Measurements from ENCODE around the gene GLIS1.

GLIS1 gene

GRCh38 chr1:53656747-53657530, 82.0 kb downstream of the GLIS1 start:
- Histone ChIP-seq H3K27me3 (replicated peaks; ENCODE audit: insufficient read depth, low read length) (no peaks in the 10 kb centered on the region), H4K20me1 (ENCODE audit: insufficient read depth, low read length) (no peaks in the 10 kb centered on the region), H2AFZ (ENCODE audit: low read length) (no peak overlapping the region), H3K9me3 (replicated peaks; ENCODE audit: insufficient read depth, low read length) (no peaks in the 10 kb centered on the region), H3K36me3 (replicated peaks; ENCODE audit: insufficient read depth, low read length) (no peaks in the 10 kb centered on the region), H3K27ac (ENCODE audit: low read length) (no peak overlapping the region), H3F3A (ENCODE audit: insufficient read depth, low read length) (no peaks in the 10 kb centered on the region), H3K4me2 (ENCODE audit: low read depth, low read length) (no peak overlapping the region), H3K4me3 (ENCODE audit: low read length) (no peak overlapping the region), H3K4me1 (ENCODE audit: low read length) (no peaks in the 10 kb centered on the region), H3K79me2 (ENCODE audit: low read length) (no peaks in the 10 kb centered on the region), H3K9ac (ENCODE audit: low read length) (no peak overlapping the region), H3K9me2 (replicated peaks; ENCODE audit: insufficient read depth, low read length) (no peaks in the 10 kb centered on the region)
- no peak for DNase-seq
- no peak for TF ChIP-seq CTCF (IDR thresholded peaks at IDR 0.05; ENCODE audit: low read length)
- no peak for TF ChIP-seq EZH2 (optimal IDR thresholded peaks at IDR 0.05; ENCODE audit: low read depth, low read length)
- TF ChIP-seq EZH2phosphoT487 (IDR thresholded peaks at IDR 0.05; ENCODE audit: low read length), result no peak

GRCh38 chr1:53655931-53656746, 82.8 kb downstream of the GLIS1 start:
- TF ChIP-seq EZH2phosphoT487 (IDR thresholded peaks at IDR 0.05; ENCODE audit: low read length) (no peak), EZH2 (optimal IDR thresholded peaks at IDR 0.05; ENCODE audit: low read depth, low read length) (no peak), CTCF (IDR thresholded peaks at IDR 0.05; ENCODE audit: low read length) (no peak)
- no peak overlapping the region for H3K4me2 ChIP-seq (ENCODE audit: low read depth, low read length)
- no peak overlapping the region for H3K9ac ChIP-seq (ENCODE audit: low read length)
- H3K36me3 ChIP-seq (replicated peaks; ENCODE audit: insufficient read depth, low read length), result no peaks in the 10 kb centered on the region
- H3K4me1 ChIP-seq (ENCODE audit: low read length), result no peaks in the 10 kb centered on the region
- no peak overlapping the region for H3K4me3 ChIP-seq (ENCODE audit: low read length)
- no peaks in the 10 kb centered on the region for H3K79me2 ChIP-seq (ENCODE audit: low read length)
- no peaks in the 10 kb centered on the region for H3K9me3 ChIP-seq (replicated peaks; ENCODE audit: insufficient read depth, low read length)
- no peak overlapping the region for H2AFZ ChIP-seq (ENCODE audit: low read length)
- H3F3A ChIP-seq (ENCODE audit: insufficient read depth, low read length), result no peaks in the 10 kb centered on the region
- H3K27me3 ChIP-seq (replicated peaks; ENCODE audit: insufficient read depth, low read length), result no peaks in the 10 kb centered on the region
- no peaks in the 10 kb centered on the region for H4K20me1 ChIP-seq (ENCODE audit: insufficient read depth, low read length)
- no peak for DNase-seq
- H3K27ac ChIP-seq (ENCODE audit: low read length), result no peak overlapping the region
- no peaks in the 10 kb centered on the region for H3K9me2 ChIP-seq (replicated peaks; ENCODE audit: insufficient read depth, low read length)

GRCh38 chr1:53654216-53655210, 84.5 kb downstream of the GLIS1 start:
- Histone ChIP-seq H3K9me2 (replicated peaks; ENCODE audit: insufficient read depth, low read length) (no peaks in the 10 kb centered on the region), H3F3A (ENCODE audit: insufficient read depth, low read length) (no peaks in the 10 kb centered on the region), H3K4me2 (ENCODE audit: low read depth, low read length) (no peak overlapping the region), H3K79me2 (ENCODE audit: low read length) (no peaks in the 10 kb centered on the region), H3K27ac (ENCODE audit: low read length) (no peak overlapping the region), H2AFZ (ENCODE audit: low read length) (no peak overlapping the region), H3K4me1 (ENCODE audit: low read length) (no peaks in the 10 kb centered on the region), H3K9me3 (replicated peaks; ENCODE audit: insufficient read depth, low read length) (no peaks in the 10 kb centered on the region), H3K9ac (ENCODE audit: low read length) (no peak overlapping the region), H3K36me3 (replicated peaks; ENCODE audit: insufficient read depth, low read length) (no peaks in the 10 kb centered on the region), H4K20me1 (ENCODE audit: insufficient read depth, low read length) (no peaks in the 10 kb centered on the region), H3K27me3 (replicated peaks; ENCODE audit: insufficient read depth, low read length) (no peaks in the 10 kb centered on the region), H3K4me3 (ENCODE audit: low read length) (no peak overlapping the region)
- DNase-seq, result no peak
- TF ChIP-seq CTCF (IDR thresholded peaks at IDR 0.05; ENCODE audit: low read length) (no peak), EZH2 (optimal IDR thresholded peaks at IDR 0.05; ENCODE audit: low read depth, low read length) (no peak), EZH2phosphoT487 (IDR thresholded peaks at IDR 0.05; ENCODE audit: low read length) (no peak)
